A673 (cell line): ENCODE measurements around the gene KRTAP4-6.

ENCODE experiments used
- EZH2 ChIP-seq: fragments of 200-600 bp; sonication (generic); IDR thresholded peaks from 2 replicates; pipeline ENCODE4 v1.6.1; 2017; ENCODE audit warnings: borderline replicate concordance, low read depth, mild to moderate bottlenecking, mixed read lengths, antibody characterized with exemption, low read length; ENCODE audit not compliant: poor library complexity, severe bottlenecking
- TF ChIP-seq, protein P1 (sequence below): fragments of 300-800, 200-600 bp; sonication (generic); conservative IDR thresholded peaks from 2 replicates; pipeline ENCODE4 v1.5.1; 2017; ENCODE audit warnings: low read depth, mild to moderate bottlenecking, antibody characterized with exemption, low read length, moderate library complexity, mixed read lengths

DNA sequence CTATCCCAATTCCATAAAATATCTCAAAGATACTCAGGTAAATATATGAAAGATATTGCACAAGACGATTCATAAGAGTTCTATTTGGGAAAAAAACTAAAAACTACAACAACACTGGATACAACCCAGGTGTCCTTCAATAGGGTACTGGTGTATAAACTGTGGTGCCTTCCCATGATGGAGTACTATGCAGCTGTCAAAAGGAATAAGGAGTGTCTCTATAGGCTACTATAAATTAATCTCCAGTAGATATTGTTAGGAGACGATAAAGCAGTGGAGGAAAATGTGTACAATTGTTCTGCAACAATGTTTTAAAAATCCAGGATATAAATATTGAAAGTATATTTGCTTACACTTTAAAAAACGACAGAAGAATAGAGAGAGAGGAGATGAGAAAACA lies 13.9 kb downstream of the KRTAP4-6 start:
- no peak for TF ChIP-seq EZH2
- TF ChIP-seq, protein P1, sequence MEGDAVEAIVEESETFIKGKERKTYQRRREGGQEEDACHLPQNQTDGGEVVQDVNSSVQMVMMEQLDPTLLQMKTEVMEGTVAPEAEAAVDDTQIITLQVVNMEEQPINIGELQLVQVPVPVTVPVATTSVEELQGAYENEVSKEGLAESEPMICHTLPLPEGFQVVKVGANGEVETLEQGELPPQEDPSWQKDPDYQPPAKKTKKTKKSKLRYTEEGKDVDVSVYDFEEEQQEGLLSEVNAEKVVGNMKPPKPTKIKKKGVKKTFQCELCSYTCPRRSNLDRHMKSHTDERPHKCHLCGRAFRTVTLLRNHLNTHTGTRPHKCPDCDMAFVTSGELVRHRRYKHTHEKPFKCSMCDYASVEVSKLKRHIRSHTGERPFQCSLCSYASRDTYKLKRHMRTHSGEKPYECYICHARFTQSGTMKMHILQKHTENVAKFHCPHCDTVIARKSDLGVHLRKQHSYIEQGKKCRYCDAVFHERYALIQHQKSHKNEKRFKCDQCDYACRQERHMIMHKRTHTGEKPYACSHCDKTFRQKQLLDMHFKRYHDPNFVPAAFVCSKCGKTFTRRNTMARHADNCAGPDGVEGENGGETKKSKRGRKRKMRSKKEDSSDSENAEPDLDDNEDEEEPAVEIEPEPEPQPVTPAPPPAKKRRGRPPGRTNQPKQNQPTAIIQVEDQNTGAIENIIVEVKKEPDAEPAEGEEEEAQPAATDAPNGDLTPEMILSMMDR, result no peak
